Tibial nerve (tissue), 4 donors: ENCODE results near the gene GALNT6. TPM values are rescaled to one million over a fixed set of nuclear protein-coding genes. Genes with fewer than 3 reads are reported as not detected.

Source experiments
- DNase-seq, 2 donors: peaks; one replicate each; pipeline ENCODE4 v3.0.0-alpha.2; 2019; ENCODE audit warnings: low spot score in 2 of 2
- H3K27ac ChIP-seq, 4 donors: fragments of 200-600 bp; sonication (generic) in 3 of 4; one replicate each; pipeline ENCODE4 v1.5.1; 2017 to 2019; ENCODE audit warnings: mild to moderate bottlenecking in 1 of 4
- H3K27me3 ChIP-seq, 2 donors: fragments of 200-600 bp; sonication (generic) in 1 of 2; one replicate each; pipeline versions ENCODE4 v1.5.1 to v1.6.0; 2017 to 2019
- H3K36me3 ChIP-seq, 3 donors: fragments of 200-600 bp; sonication (generic); one replicate each; pipeline ENCODE4 v1.5.1; 2018 to 2019
- H3K4me1 ChIP-seq, 4 donors: fragments of 200-600 bp; sonication (generic) in 3 of 4; one replicate each; pipeline ENCODE4 v1.5.1; 2017 to 2019
- H3K4me3 ChIP-seq, 4 donors: fragments of 200-600 bp; sonication (generic) in 3 of 4; one replicate each; pipeline ENCODE4 v1.5.1; 2017 to 2019; ENCODE audit warnings: mild to moderate bottlenecking in 1 of 4, moderate library complexity in 1 of 4
- H3K9me3 ChIP-seq, 4 donors: fragments of 200-600 bp; sonication (generic) in 3 of 4; one replicate each; pipeline ENCODE4 v1.5.1; 2017 to 2019
- EP300 ChIP-seq, 2 donors: sonication (generic); formaldehyde crosslinking; IDR thresholded peaks; one replicate each; pipeline ENCODE4 v1.6.1; 2017; ENCODE audit warnings: antibody characterized with exemption in 2 of 2, mild to moderate bottlenecking in 1 of 2
- POLR2A ChIP-seq, 2 donors: fragments of 450-650 bp; IDR thresholded peaks; one replicate each; pipeline ENCODE4 v1.6.1; 2017; ENCODE audit warnings: antibody characterized with exemption in 2 of 2, mild to moderate bottlenecking in 2 of 2, moderate library complexity in 2 of 2
- WGBS, 2 donors: methylation state at CpG; one replicate each; pipeline ENCODE4 v1.1.5; 2018; 5-methylcytosine and 5-hydroxymethylcytosine counted together
- total RNA-seq, 4 donors: library from RNA; depleted of rRNA; stranded (reverse); fragments of >200 nt; gene quantifications; one replicate each; pipeline ENCODE4 v1.1.0, GENCODE V29; 2016
- TF ChIP-seq, protein P1 (sequence below), 5 experiments: fragments of 200-600 bp in 3 of 5; fragments of 450-650 bp in 2 of 5; sonication (generic) in 3 of 5; IDR thresholded peaks; one replicate each; pipeline ENCODE4 v1.5.1; 2016 to 2019; ENCODE audit warnings: antibody characterized with exemption in 5 of 5, mild to moderate bottlenecking in 3 of 5, moderate library complexity in 2 of 5

The GALNT6 gene
- total RNA-seq, 4 donors from 2014 or later: 1.0 to 6.3 (median 4.3) TPM

- 53 to 79% methylated on average over 6 of the region's 6 CpGs for WGBS, 2 donors
- Histone ChIP-seq H3K27ac (no peak overlapping the region), H3K36me3 (no peaks in the 10 kb centered on the region), H3K9me3 (no peaks in the 10 kb centered on the region), H3K4me3 (no peak overlapping the region), H3K27me3 (no peaks in the 10 kb centered on the region), H3K4me1 (no peaks in the 10 kb centered on the region)
- TF ChIP-seq, protein P1, sequence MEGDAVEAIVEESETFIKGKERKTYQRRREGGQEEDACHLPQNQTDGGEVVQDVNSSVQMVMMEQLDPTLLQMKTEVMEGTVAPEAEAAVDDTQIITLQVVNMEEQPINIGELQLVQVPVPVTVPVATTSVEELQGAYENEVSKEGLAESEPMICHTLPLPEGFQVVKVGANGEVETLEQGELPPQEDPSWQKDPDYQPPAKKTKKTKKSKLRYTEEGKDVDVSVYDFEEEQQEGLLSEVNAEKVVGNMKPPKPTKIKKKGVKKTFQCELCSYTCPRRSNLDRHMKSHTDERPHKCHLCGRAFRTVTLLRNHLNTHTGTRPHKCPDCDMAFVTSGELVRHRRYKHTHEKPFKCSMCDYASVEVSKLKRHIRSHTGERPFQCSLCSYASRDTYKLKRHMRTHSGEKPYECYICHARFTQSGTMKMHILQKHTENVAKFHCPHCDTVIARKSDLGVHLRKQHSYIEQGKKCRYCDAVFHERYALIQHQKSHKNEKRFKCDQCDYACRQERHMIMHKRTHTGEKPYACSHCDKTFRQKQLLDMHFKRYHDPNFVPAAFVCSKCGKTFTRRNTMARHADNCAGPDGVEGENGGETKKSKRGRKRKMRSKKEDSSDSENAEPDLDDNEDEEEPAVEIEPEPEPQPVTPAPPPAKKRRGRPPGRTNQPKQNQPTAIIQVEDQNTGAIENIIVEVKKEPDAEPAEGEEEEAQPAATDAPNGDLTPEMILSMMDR (IDR thresholded peaks at IDR 0.05): no peak
- no peak for TF ChIP-seq EP300 (IDR thresholded peaks at IDR 0.05)
- no peak for TF ChIP-seq POLR2A (IDR thresholded peaks at IDR 0.05)
- DNase-seq: no peak
Measured at GRCh38 chr12:51383269-51383905, 7.8 kb downstream of the GALNT6 start.

- Histone ChIP-seq H3K36me3 (no peaks in the 10 kb centered on the region), H3K9me3 (no peaks in the 10 kb centered on the region), H3K4me3 (no peak overlapping the region), H3K27me3 (no peaks in the 10 kb centered on the region), H3K4me1 (no peaks in the 10 kb centered on the region), H3K27ac (no peak overlapping the region)
- TF ChIP-seq, protein P1 (IDR thresholded peaks at IDR 0.05): no peak
- no peak for TF ChIP-seq EP300 (IDR thresholded peaks at IDR 0.05)
- TF ChIP-seq POLR2A (IDR thresholded peaks at IDR 0.05): no peak
- 80 to 87% methylated on average over 7 of the region's 7 CpGs for WGBS, 2 donors
- DNase-seq: no peak
Measured at GRCh38 chr12:51382173-51382572, 9.0 kb downstream of the GALNT6 start.

DNA sequence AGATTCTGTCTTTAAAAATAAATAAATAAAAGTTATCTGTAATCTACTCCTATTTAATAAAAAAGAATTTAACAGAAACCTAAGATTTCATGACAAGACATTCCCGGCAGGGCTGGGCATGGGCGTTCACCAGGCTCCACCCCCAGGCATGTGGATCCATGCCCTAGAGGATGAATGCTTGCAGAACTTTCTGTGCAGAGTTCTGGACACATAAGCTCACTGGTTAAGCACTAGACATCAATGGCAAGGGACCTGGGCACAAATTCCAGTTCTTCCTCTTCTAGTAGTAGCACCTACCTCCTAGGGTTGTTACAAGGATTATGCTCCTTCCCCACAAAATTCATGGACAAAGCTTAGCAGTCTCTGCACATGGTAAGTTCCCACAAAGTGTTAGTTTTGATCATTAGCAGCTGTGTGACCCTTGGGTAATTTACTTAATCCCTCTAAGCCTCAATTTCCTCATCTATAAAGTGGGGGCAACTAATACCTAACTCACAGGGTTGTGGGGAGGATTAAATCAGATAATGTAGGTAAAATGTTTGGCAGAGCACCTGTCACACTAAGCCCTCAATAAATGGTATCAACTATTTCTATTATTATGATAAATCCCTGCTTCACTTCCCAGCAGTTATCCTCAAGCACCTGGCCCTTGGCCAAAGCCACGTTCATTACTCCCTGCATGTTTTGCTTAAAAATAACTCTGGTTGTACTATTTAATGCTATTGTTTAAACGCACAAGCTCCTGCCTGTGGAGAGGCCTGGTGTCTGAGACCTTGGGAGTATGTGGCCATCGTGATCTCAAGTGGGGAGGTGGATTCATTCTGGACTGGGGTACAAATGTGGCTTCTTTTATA lies 9.8 kb downstream of the GALNT6 start:
- 25 to 33% methylated on average over 5 of the region's 5 CpGs for WGBS, 2 donors
- no peaks in the 10 kb centered on the region for H3K36me3 ChIP-seq
- no peak overlapping the region for H3K4me3 ChIP-seq
- no peak for DNase-seq
- H3K9me3 ChIP-seq: no peaks in the 10 kb centered on the region
- TF ChIP-seq, protein P1 (IDR thresholded peaks at IDR 0.05): no peak
- TF ChIP-seq POLR2A (IDR thresholded peaks at IDR 0.05): no peak
- TF ChIP-seq EP300 (IDR thresholded peaks at IDR 0.05): no peak
- H3K4me1 ChIP-seq: no peaks in the 10 kb centered on the region
- no peak overlapping the region for H3K27ac ChIP-seq
- H3K27me3 ChIP-seq: no peaks in the 10 kb centered on the region

DNA sequence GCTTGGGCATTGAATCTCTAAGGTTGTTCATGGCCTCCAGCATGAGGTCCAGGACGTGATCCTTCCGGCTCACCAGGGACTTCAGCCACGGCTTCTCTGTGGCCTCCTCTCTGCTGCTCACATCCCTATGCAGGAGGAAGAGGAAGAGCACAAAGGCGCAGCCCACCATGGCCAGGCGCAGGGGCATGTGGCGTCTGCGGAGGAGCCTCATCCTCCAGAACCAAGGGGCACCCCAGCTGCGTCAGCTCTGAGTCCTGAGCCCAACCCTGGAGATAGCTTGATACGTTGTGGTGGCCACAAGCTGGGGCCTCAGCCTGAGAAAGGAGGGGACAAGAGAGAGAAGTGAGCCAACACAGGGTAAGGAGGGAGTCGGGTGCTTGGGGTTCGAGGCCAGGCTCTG lies 11.6 kb downstream of the GALNT6 start:
- DNase-seq: no peak
- no peak for TF ChIP-seq POLR2A (IDR thresholded peaks at IDR 0.05)
- 90 to 96% methylated on average over 5 to 11 of the region's 11 CpGs for WGBS, 2 donors

DNA sequence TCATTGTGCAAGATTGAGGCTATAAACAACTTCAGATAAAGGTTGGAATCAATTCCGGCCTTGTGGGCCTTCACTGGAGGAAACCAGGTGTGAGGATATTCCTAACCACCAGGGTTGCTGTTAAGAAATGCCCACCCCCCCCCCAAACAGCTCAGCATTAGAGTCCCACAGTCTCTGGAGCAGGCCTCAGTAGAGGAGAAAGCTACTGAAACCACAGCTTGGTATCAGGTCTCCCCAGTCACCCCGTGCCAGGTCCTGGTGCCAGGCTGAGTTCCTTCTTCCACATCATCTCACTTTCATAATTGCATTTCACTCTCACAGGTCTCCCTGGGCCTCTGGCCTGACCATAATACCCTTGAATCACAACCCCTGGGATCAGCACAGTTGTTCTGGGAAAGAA lies 12.5 kb downstream of the GALNT6 start:
- no peak overlapping the region for H3K27ac ChIP-seq
- WGBS, 2 donors: 88 to 93% methylated on average over 2 of the region's 2 CpGs
- no peaks in the 10 kb centered on the region for H3K9me3 ChIP-seq

More for the DNA sequence above, 11.6 kb downstream of the GALNT6 start:
- Histone ChIP-seq H3K4me3 (no peak overlapping the region), H3K4me1 (no peaks in the 10 kb centered on the region), H3K27ac (no peak overlapping the region), H3K36me3 (no peaks in the 10 kb centered on the region), H3K27me3 (no peaks in the 10 kb centered on the region), H3K9me3 (no peaks in the 10 kb centered on the region)

More for the DNA sequence above, 12.5 kb downstream of the GALNT6 start:
- Histone ChIP-seq H3K36me3 (no peaks in the 10 kb centered on the region), H3K4me1 (no peaks in the 10 kb centered on the region), H3K27me3 (no peaks in the 10 kb centered on the region), H3K4me3 (no peak overlapping the region)
- TF ChIP-seq POLR2A (IDR thresholded peaks at IDR 0.05) (no peak), EP300 (IDR thresholded peaks at IDR 0.05) (no peak)
- TF ChIP-seq, protein P1 (IDR thresholded peaks at IDR 0.05): no peak
- DNase-seq: no peak
